Mesendoderm (in vitro differentiated cells): ENCODE data around the gene TAF11L13.
"Not testable (repeated sequence)": the region's sequence is repeated elsewhere in the genome, so short reads cannot be mapped to it uniquely, and the experiment has no call there.

Experiments
- DNase-seq: peaks from one replicate; pipeline ENCODE4 v3.0.0; 2013
- H2AK5ac ChIP-seq: 2 replicates; pipeline ENCODE4 v1.6.1; 2013; ENCODE audit warnings: low read length, inconsistent platforms
- H2BK120ac ChIP-seq: 2 replicates; pipeline ENCODE4 v1.6.1; 2013; ENCODE audit warnings: low read depth, mild to moderate bottlenecking, low read length, moderate library complexity, mixed read lengths
- H2BK15ac ChIP-seq: replicated peaks from 2 replicates; pipeline ENCODE4 v1.6.1; 2013; ENCODE audit warnings: low read depth, mild to moderate bottlenecking, moderate library complexity
- H2BK5ac ChIP-seq: 2 replicates; pipeline ENCODE4 v1.6.1; 2013; ENCODE audit warnings: low read length, inconsistent platforms
- H3K18ac ChIP-seq: 2 replicates; pipeline ENCODE4 v1.6.1; 2013; ENCODE audit warnings: mild to moderate bottlenecking, low read length, mixed read lengths
- H3K23ac ChIP-seq: one replicate; pipeline ENCODE4 v1.6.1; 2013; ENCODE audit warnings: low read length
- H3K27ac ChIP-seq: 2 replicates; pipeline ENCODE4 v1.5.1; 2013; ENCODE audit warnings: low read depth, mild to moderate bottlenecking, inconsistent platforms, low read length, moderate library complexity
- H3K27me3 ChIP-seq: 2 replicates; pipeline ENCODE4 v1.6.1; 2013; ENCODE audit warnings: low read length, control low read depth, mild to moderate bottlenecking, inconsistent platforms; ENCODE audit not compliant: insufficient read depth, poor library complexity
- H3K36me3 ChIP-seq: 2 replicates; pipeline ENCODE4 v1.6.1; 2013; ENCODE audit warnings: low read length, inconsistent platforms; ENCODE audit not compliant: control insufficient read depth, insufficient read depth
- H3K4ac ChIP-seq: one replicate; pipeline ENCODE4 v1.6.1; 2013; ENCODE audit warnings: low read depth, mild to moderate bottlenecking, low read length, moderate library complexity
- H3K4me1 ChIP-seq: 2 replicates; pipeline ENCODE4 v1.6.1; 2013; ENCODE audit warnings: low read depth, low read length, inconsistent platforms; ENCODE audit not compliant: control insufficient read depth
- H3K4me2 ChIP-seq: 2 replicates; pipeline ENCODE4 v1.6.1; 2013; ENCODE audit warnings: low read length
- H3K4me3 ChIP-seq: 2 replicates; pipeline ENCODE4 v1.5.1; 2013; ENCODE audit warnings: mild to moderate bottlenecking, low read length
- H3K56ac ChIP-seq: one replicate; pipeline ENCODE4 v1.6.1; 2013; ENCODE audit warnings: low read length
- H3K79me1 ChIP-seq: 2 replicates; pipeline ENCODE4 v1.6.1; 2013; ENCODE audit warnings: low read length, inconsistent platforms
- H3K79me2 ChIP-seq: 2 replicates; pipeline ENCODE4 v1.6.1; 2013; ENCODE audit warnings: mild to moderate bottlenecking, low read length; ENCODE audit not compliant: control insufficient read depth, insufficient read depth
- H3K9ac ChIP-seq: 2 replicates; pipeline ENCODE4 v1.6.1; 2013; ENCODE audit warnings: low read length, inconsistent platforms
- H4K5ac ChIP-seq: one replicate; pipeline ENCODE4 v1.6.1; 2013; ENCODE audit warnings: low read length
- H4K8ac ChIP-seq: one replicate; pipeline ENCODE4 v1.6.1; 2013; ENCODE audit warnings: low read depth, mild to moderate bottlenecking, control low read depth, low read length, moderate library complexity
- WGBS: extraction: QIAGEN DNeasy Blood & Tissue Kit; methylation state at CpG from one replicate; pipeline ENCODE4 v1.1.7; 2013; ENCODE audit warnings: low lambda C conversion rate, missing lambda C conversion rate; ENCODE audit not compliant: insufficient coverage; ENCODE audit errors: extremely low coverage; 5-methylcytosine and 5-hydroxymethylcytosine counted together

The TAF11L13 gene

DNA sequence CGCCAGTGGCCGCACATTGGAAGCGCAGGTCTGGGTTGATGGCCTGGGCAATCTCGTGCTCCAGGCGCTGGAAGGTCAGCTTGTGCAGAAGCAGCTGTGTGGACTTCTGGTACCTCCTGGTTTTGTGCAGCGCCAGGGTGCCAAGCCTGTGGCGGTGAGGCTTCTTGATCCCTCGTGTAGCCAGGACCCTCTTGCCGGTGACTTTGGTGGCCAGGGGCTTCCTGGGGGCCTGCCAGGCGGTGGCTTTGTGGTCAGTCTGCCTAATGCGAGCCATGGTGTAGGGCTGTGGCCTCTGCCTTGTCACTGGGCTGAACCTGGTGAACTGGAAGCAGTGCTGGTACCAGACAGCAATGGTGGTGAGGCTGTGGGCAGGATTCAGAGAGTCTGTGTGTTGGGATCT is 6.2 kb upstream of the TAF11L13 start:
- H3K23ac ChIP-seq, result no peak overlapping the region
- DNase-seq, result no peak
- no peak overlapping the region for H2BK15ac ChIP-seq
- no peaks in the 10 kb centered on the region for H3K27me3 ChIP-seq
- H3K9ac ChIP-seq, result no peak overlapping the region
- no peak overlapping the region for H4K5ac ChIP-seq
- H3K27ac ChIP-seq, result no peak overlapping the region
- no peak overlapping the region for H3K4me3 ChIP-seq
- H3K79me1 ChIP-seq, result no peaks in the 10 kb centered on the region
- no CpG with 5 or more reads among the region's 11 CpGs for WGBS
- no peak overlapping the region for H2BK5ac ChIP-seq
- H3K4ac ChIP-seq, result no peak overlapping the region
- no peak overlapping the region for H2AK5ac ChIP-seq
- no peak overlapping the region for H4K8ac ChIP-seq
- no peaks in the 10 kb centered on the region for H3K4me1 ChIP-seq
- H3K4me2 ChIP-seq, result no peak overlapping the region
- no peak overlapping the region for H2BK120ac ChIP-seq
- no peak overlapping the region for H3K18ac ChIP-seq
- no peaks in the 10 kb centered on the region for H3K79me2 ChIP-seq
- no peak overlapping the region for H3K56ac ChIP-seq
- no peaks in the 10 kb centered on the region for H3K36me3 ChIP-seq

DNA sequence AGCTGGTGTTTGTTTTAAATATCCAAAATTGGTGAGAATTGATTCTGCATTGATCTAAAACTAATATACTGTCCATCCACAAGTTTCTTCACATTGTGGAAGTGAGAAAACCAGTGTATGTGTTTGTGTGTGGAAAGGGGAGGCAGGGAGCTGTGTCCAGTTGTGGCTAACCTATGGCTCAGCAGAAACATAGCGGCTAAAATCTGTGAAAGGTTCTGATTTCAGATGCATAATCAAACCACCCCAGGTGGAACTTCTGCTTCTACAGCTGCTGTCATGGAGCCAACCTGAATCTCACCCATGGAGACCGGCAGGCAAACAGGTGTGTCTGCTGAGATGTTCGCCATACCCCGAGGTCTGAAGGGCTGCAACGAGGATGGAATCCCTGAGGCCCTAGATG is 2.3 kb downstream of the TAF11L13 start, which contains the start of gene TAF11L14:
Gene TAF11L14, plus strand, starts transcription at position 301 of the 400 bp plus-strand sequence.
- Histone ChIP-seq H3K79me1 (no peaks in the 10 kb centered on the region), H2AK5ac (no peak within 1 kb of the TSS), H2BK15ac (no peak within 1 kb of the TSS), H3K36me3 (no peaks in the 10 kb centered on the region), H3K4me3 (no peak within 1 kb of the TSS), H3K9ac (no peak within 1 kb of the TSS), H2BK5ac (no peak within 1 kb of the TSS), H2BK120ac (no peak within 1 kb of the TSS), H3K23ac (no peak within 1 kb of the TSS), H3K56ac (no peak within 1 kb of the TSS), H4K8ac (no peak within 1 kb of the TSS), H3K27ac (no peak within 1 kb of the TSS), H3K4me2 (no peak within 1 kb of the TSS), H3K18ac (no peak within 1 kb of the TSS), H3K79me2 (no peaks in the 10 kb centered on the region), H4K5ac (no peak within 1 kb of the TSS), H3K27me3 (no peaks in the 10 kb centered on the region), H3K4ac (no peak within 1 kb of the TSS), H3K4me1 (no peaks in the 10 kb centered on the region)
- no CpG with 5 or more reads among the region's 5 CpGs for WGBS
- no peak for DNase-seq

DNA sequence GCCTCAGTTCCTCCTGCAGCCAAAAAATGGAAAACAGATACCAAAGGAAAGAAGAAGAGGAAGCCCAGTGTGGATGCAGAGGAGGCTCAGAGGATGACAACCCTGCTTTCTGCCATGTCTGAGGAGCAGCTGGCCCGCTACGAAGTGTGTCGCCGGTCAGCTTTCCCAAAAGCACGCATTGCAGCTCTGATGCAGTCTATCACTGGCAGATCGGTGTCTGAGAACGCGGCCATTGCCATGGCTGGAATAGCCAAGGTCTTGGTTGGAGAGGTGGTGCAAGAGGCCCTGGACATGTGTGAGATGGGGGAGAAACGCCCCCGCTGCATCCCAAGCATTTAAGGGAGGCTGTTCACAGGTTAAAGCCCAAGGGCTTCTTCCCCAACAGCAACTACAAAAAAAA is 17.3 kb downstream of the TAF11L13 start:
- H3K27me3 ChIP-seq, H2BK5ac ChIP-seq, H3K79me2 ChIP-seq, H2AK5ac ChIP-seq, H3K4me2 ChIP-seq, H3K4me3 ChIP-seq, H3K36me3 ChIP-seq, H4K8ac ChIP-seq, H3K4me1 ChIP-seq, H3K4ac ChIP-seq, H3K18ac ChIP-seq, H3K27ac ChIP-seq, H3K56ac ChIP-seq, H3K9ac ChIP-seq, H2BK15ac ChIP-seq, H3K23ac ChIP-seq, H4K5ac ChIP-seq, DNase-seq, H3K79me1 ChIP-seq, H2BK120ac ChIP-seq: not testable (repeated sequence)
- WGBS, result no CpG with 5 or more reads among the region's 10 CpGs

DNA sequence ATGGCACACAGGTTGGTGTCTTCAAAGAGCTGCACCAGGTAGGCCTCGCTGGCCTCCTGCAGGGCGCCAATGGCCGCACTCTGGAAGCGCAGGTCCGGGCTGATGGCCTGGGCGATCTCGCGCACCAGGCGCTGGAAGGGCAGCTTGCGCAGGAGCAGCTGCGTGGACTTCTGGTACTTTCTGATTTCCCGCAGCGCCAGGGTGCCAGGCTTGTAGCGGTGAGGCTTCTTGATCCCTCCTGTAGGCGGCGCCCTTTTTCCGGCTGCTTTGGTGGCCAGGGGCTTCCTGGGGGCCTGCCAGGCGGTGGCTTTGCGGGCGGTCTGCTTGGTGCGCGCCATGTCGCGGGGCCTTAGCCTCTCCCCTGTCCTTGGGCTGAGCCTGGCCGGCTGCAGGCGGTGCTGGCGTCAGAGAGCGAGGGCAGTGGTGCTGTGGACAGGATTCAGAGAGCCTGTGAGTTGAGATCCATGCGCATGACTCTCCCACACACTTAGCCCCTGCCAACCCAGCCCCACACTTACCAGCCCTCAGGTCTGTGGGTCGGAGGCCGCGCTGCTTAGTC is 23.4 kb downstream of the TAF11L13 start:
- not testable (repeated sequence) for H2BK5ac ChIP-seq, H3K4ac ChIP-seq, H3K4me3 ChIP-seq, H3K4me1 ChIP-seq, H3K56ac ChIP-seq, H3K27ac ChIP-seq, H2BK15ac ChIP-seq, H3K27me3 ChIP-seq, H3K36me3 ChIP-seq, DNase-seq, H3K4me2 ChIP-seq, H3K23ac ChIP-seq, H4K8ac ChIP-seq, H3K79me2 ChIP-seq, H2AK5ac ChIP-seq, H2BK120ac ChIP-seq, H4K5ac ChIP-seq, H3K79me1 ChIP-seq, H3K18ac ChIP-seq, H3K9ac ChIP-seq
- WGBS, result no CpG with 5 or more reads among the region's 32 CpGs

DNA sequence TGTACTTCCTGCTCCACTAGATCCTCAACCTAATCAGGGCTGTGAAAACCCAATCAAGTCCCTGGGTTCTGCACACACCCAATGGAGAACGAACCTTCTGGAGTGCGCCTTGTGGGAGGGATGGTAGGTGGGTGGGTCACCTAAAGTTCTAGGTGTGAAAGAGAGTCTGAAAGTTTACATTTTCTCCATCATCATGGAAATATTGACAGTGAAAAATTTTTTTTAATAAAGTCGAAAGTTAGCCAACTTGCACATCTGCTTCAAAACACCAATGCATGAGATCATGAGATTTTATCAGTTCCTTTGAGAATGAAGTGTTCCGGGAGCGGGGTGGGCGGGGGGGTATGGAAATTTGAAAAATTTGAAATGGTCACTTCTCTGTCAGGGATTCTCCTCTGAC is 24.0 kb downstream of the TAF11L13 start:
- no peak overlapping the region for H3K27ac ChIP-seq
- no peaks in the 10 kb centered on the region for H3K4me1 ChIP-seq
- WGBS, result no CpG with 5 or more reads among the region's 6 CpGs
- no peaks in the 10 kb centered on the region for H3K79me2 ChIP-seq
- H3K56ac ChIP-seq, result no peak overlapping the region
- no peak overlapping the region for H2BK120ac ChIP-seq
- H3K4ac ChIP-seq, result no peak overlapping the region
- H4K5ac ChIP-seq, result no peak overlapping the region
- H3K27me3 ChIP-seq, result no peaks in the 10 kb centered on the region
- H3K36me3 ChIP-seq, result no peaks in the 10 kb centered on the region
- no peak overlapping the region for H2AK5ac ChIP-seq
- H4K8ac ChIP-seq, result no peak overlapping the region
- H2BK5ac ChIP-seq, result no peak overlapping the region
- no peak overlapping the region for H3K18ac ChIP-seq
- no peak overlapping the region for H3K23ac ChIP-seq
- no peak for DNase-seq
- H3K4me2 ChIP-seq, result no peak overlapping the region
- H3K79me1 ChIP-seq, result no peaks in the 10 kb centered on the region
- no peak overlapping the region for H2BK15ac ChIP-seq
- no peak overlapping the region for H3K4me3 ChIP-seq
- H3K9ac ChIP-seq, result no peak overlapping the region

DNA sequence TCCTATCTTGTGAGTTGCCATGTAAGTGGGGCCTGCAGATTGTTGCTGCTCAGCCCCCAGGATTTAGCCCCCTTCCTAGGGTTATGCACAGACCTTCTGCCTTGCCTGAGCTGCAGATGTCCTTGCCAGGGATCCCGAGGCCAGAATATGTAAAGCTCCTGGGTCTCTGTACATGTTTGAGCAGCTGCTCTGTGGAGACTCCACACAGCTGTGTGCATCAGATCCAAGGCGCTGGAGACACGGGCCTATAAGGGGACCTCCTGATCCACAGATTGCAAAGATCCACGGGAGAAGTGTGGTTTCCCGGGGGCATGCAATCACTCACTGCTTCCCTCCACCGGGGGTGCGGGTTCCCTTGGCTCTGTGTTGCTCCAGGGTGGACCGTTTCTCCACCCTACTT is 31.3 kb downstream of the TAF11L13 start:
- H4K8ac ChIP-seq, result no peak overlapping the region
- no peaks in the 10 kb centered on the region for H3K79me2 ChIP-seq
- H2BK120ac ChIP-seq, result no peak overlapping the region
- H2BK5ac ChIP-seq, result no peak overlapping the region
- no peak overlapping the region for H2BK15ac ChIP-seq
- no peaks in the 10 kb centered on the region for H3K36me3 ChIP-seq
- H3K4me3 ChIP-seq, result no peak overlapping the region
- H3K4ac ChIP-seq, result no peak overlapping the region
- no peaks in the 10 kb centered on the region for H3K27me3 ChIP-seq
- H3K4me1 ChIP-seq, result no peaks in the 10 kb centered on the region
- no peak overlapping the region for H3K23ac ChIP-seq
- no peak overlapping the region for H3K18ac ChIP-seq
- no peak overlapping the region for H4K5ac ChIP-seq
- H3K79me1 ChIP-seq, result no peaks in the 10 kb centered on the region
- H2AK5ac ChIP-seq, result no peak overlapping the region
- H3K4me2 ChIP-seq, result no peak overlapping the region
- no peak for DNase-seq
- no peak overlapping the region for H3K9ac ChIP-seq
- no peak overlapping the region for H3K27ac ChIP-seq
- WGBS, result no CpG with 5 or more reads among the region's 8 CpGs
- no peak overlapping the region for H3K56ac ChIP-seq
